ENCODE measurements around the gene AGBL1.

Gene AGBL1

DNA sequence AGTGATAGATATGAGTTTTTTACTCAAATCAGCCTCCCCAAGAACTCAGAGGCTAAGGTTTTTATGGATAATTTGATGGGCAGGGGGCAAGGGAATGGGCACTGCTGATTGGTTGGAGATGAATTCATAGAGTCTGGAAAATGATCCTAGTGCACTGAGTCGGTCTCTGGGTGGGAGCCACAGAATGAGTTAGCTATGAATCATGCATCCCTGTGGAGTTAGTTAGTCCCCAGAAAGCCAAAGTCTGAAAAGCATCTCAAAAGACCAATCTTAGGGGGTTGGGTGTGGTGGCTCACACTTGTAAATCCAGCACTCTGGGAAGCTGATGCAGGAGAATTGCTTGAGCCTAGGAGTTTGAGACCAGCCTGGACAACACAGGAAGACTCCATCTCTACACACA is 516.1 kb downstream of the AGBL1 start:
- DNase-seq (no peak), ATAC-seq (no peak)

DNA sequence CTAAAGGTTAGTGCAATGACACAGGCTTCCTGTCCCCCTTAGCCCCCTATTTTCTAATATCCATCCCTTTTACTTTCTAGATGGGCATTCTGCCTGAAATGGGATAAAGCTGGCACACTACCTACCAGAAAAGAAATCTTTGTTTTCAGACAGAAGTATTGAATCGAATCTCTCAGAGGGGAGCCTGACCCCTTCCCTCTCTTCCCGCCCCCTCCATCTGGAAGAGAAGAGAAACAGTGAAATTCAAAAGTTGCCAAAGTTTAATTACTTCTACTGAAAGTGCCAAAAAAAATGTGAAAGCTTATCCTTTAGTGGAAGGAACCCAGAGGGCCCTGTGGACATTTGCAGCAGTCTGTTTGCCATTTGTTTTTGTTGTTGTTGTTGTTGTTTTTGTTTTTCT is 523.8 kb downstream of the AGBL1 start:
- ATAC-seq (no peak), DNase-seq (no peak)

DNA sequence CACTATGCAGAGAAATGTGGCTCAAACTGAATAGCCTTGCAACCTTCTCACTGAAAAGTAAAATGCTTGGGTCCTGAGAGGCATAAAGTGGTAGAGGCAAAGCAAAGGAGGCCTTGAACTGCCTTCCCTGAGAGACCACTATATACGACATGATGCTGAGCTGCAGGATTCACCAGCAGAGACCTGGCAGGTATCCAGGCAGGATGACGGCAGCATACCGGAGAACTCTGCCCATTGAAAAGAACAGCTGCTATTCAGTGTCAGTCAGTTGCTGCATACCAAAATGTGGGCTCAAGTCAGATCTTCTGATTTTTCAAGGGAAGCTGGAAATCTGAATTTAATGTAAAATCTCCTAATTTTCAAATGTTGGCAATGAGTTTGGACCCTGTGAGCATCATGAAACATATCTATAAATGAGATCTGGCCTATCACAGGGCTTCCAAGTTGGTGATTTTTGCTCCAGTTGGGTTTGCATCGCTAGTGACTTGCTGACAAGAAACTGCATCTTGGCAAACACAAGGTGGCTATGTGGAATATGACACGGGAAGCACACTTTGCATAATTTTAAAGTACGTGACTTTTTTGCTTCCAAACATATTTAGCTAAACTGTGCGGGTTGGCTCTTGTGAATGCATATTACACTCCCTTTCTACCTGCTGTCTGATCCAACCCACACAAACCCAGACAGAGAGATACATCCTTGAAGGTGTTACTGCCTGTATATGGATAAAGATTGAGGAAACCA is 529.0 kb downstream of the AGBL1 start:
- ATAC-seq, result no peak

DNA sequence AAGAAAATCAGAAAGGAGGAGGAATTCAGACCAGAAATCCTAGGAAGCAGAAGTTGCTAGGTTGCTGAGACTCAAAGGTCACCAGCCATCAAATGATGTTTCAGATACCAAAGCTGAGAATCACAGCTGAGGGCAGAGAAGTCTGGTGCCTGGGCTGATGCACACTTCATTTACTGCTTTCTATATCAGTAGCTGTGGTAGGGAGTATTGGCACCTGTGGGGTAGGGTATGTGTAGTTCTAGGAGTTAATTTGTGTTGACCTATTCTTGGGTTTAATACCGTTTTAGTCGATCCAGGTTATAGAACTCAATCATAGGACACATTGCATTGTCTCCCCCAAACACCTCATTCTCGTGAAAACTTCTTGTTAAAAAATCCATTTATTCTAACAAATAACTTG is 529.6 kb downstream of the AGBL1 start:
- DNase-seq (no peak), ATAC-seq (no peak)

More for the DNA sequence above, 529.0 kb downstream of the AGBL1 start:
- DNase-seq, result no peak

DNA sequence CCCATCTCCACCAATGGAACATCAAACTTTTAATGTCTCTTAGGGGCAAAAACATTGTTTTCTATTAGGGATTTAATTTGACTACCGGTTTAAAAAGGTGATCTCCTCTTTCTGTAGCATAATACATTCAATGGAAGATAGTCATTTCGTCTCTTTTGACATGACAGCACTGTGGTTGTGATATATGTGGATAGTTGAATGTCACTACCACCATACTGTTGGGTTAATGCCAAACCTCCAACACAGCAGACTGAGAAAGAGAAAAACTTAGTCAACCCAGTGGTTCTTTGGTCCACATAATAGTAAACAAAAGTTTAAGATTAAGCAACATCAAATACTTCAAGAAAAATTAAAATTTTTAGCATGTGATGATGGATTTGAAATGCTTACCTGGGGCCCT is 530.4 kb downstream of the AGBL1 start:
- DNase-seq, result no peak
- ATAC-seq, result peak; percentile 51

DNA sequence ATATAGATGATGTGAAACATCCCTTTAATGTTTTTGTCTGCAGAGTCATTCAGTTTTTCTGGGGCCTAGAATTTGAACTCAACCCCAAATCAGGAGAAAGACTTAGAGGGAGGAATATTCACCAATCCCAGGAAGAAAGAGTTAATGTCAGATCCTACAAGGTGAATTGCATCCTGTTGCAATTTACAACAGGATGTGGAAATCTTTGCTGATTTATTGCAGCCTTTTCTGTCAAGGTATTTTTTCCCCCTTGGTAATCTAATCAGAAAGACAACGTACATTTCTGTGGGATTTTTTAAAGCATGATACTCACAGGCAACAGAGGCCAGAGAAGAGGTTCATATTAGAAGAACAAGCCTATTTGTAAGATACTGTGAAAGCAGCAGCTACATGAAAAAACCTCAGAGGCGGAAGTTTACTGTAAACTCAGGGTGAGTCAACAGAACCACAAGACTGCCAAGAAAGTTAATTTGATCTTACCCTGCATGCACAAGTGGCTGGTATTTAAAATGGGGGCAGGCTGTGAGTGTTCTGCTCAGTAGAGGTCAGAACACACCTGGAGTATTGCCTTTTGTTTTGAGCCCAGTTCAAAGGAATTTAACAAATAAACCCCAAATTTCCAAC is 531.9 kb downstream of the AGBL1 start:
- peak; percentile 83 for ATAC-seq
- DNase-seq, result no peak

DNA sequence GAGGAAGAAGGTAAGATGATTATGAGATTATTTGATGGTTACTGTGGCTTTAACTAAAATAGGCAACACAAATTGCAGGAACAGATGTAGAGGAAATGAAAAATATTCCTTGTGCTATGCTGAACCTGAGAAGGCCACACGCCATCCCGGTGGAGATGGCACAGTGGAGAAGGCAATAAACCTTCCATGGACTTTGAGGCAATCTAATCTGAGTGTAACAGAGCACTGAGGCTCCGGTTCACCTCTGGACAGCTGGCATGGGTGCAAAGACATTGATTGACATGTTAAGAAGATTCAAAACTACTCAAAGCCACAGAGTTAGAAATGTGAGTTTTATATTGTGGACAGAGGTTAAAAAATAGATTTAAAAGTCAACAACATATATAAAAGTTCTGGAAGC is 535.7 kb downstream of the AGBL1 start:
- ATAC-seq, result no peak

DNA sequence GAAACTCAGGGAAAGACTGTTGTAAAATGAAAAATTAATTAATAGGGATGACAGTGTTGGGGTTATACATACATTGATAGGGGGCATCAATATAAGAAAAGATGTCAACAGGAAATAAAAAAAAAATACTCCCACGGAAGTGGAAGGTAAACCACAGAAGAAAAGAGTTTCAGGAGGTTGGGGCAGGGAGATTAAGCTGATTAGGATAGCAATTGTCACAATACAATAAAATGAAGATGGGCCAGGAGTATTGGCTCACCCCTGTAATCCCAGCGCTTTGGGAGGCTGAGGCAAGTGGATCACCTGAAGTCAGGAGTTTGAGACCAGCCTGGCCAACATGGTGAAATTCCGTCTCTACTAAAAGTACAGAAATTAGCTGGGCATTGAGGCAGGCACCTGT is 536.1 kb downstream of the AGBL1 start:
- ATAC-seq (no peak), DNase-seq (no peak)

More for the DNA sequence above, 535.7 kb downstream of the AGBL1 start:
- DNase-seq, result no peak

DNA sequence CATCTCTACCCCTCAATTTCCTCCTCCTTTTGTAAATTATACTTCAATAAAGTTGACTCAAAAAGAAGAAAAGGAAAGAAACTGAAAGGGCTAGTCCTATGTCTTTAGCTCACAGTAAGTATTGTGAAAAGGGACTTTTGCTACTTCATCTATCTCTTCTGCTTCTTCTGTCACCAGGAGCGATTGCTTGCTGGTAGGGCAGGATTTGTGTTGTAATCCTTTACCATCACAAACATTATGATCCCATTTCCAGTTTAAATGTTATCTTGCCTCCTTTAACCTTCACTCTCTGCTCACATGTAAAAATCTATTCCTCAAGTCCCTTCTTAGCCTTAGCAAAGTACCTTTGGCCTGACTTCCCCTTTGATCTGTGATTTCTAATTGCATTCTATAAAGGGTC is 537.1 kb downstream of the AGBL1 start:
- no peak for ATAC-seq

DNA sequence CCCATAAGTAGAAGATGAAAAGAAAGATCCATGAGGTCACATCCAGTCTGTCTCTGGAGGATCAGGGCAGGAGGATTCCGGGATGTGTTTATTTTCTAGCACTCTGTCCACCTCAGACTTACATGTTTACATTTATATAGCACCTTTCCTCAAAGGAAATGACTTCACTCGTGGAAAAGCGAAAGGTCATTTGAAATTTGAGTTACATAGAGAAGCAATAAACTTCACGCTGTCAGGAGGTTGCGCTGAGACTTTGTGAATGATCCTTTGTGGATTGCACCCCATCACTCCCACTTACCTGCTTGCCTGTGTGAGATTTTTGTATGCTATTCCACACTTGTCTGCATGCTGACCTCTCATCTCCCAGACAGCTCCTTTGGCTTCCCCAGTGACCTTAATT is 540.5 kb downstream of the AGBL1 start:
- DNase-seq (no peak), ATAC-seq (no peak)

More for the DNA sequence above, 537.1 kb downstream of the AGBL1 start:
- no peak for DNase-seq

DNA sequence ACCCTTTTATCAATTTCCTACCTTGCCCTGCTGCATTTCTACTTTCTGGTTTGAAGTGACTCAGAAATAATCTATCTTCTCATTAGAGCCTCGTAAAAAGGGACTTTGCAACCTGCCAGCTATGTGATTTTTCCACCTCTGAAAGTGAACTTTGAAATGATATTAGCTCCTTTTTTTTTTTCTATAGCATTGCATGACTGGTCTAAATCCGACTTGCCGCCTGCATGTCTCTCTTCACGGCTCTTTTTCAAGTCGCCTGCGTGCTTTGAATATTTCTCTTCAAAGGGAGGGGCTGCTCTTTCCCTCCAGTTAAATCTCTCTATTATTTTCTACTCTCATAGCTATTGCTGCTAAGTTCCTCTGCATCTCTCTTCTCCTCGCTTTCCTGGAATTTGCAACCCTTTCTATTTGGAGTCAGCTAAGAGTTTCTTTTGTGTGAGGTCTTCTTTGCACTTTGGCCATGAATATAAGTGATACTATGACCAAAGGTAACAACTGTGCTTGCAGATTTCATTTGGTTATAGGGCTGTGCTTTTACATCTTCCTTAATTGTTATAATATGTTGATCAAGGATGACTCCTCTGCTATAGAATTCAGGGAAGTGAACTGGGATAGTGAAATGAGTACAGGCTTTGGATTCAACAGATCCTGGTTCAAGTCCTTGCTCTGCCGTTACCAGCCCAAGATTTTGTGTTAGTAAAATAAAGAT is 541.1 kb downstream of the AGBL1 start:
- ATAC-seq (no peak), DNase-seq (no peak)

DNA sequence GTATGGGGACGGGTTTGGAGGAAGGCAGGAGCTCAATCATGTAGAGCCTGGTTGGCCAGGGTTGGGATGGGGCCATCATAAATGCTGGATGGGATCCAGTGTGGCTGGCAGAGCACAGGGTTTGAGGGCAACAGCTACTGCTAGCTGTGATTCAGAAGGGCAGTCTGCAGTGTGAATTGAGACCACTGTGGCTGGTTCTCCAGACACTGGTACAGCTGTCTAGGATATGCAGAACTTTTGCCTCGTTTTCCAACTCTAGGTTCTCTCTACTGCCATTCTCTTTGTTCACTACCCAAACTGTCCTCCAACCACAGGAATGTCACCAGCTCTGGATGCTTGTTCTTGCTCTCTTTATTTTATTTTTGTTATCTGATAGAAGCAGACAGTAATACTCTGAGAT is 543.6 kb downstream of the AGBL1 start:
- DNase-seq (no peak), ATAC-seq (no peak)

DNA sequence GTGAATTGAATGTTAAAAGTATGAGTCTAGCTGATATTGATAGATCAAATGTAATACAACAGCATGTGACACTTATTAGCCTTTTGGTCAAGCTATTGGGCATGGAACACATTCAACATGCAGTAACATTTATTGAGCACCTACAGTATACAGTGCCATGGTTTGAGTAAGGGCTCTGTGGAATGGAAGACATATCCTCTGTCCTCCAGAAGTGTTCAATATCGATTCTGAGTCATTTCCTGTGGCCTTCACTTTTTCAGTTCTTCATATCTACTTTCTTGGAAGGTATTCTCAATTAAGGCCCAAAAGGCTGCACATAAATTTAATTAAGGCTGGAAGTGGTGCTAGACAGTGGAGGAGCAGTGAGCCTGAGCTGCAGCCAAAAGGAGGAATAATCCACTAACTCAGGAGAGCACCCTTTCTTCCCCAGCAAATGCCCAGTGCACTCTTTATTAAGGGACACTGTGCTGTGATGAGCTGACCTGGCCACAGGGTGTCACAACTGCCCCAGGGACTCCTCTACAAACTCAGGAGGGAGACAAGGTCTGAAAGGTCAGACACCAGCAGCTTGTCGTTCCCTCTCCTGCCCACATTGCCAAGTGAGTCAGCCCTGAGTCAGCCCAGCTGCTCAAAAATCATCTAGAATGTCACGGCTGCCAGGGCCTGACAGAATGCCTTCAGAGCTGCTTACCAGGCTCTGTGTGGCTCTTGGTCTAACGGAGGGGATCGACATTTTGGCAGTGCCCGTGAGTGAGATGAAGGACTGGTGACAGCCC is 544.8 kb downstream of the AGBL1 start:
- ATAC-seq (peak; percentile 100), DNase-seq (peak; percentile 80)

DNA sequence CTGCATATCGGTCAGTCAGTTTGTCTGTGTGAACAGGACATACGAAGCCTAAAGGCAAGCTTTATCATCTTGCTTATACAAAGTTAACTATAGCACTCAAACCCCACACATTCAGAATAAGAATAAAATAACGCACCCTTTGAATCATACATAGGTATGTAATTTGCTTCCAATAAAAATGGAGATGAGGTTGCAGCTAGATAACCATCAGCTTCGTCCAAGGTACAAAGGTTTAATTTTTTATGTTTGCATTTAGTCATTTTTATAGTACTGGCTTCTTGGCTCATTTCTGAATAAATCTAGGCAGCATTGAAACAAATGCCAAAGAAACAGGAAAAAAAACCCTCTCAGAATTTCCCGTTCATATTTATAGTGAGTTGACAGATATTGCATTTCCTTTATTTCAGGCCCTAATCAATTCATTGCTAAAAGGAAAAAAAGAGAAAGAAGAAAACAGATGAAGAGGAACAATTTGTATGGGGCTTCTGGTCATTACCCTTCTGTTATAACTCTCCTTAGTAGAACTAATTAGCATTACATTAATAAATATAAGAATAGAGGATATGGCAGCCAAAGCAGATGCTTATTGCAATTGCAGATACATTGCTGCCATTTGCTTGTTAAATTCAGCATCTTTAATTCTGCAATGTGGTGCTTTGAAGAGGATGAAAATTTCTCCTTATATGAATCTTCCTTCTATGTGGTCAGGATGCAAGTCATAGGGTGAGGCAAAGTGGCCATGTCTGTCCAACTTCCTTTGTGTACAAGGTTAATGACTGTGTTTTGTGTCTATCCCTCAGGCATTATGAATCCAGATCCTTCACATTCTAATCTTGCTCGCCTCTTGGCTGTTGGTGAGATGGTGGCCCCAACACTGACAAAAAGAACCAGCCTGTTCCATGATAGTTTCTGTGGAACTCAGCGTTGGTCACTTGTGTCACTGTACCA is 550.0 kb downstream of the AGBL1 start:
- ATAC-seq, result no peak
- DNase-seq, result no peak

DNA sequence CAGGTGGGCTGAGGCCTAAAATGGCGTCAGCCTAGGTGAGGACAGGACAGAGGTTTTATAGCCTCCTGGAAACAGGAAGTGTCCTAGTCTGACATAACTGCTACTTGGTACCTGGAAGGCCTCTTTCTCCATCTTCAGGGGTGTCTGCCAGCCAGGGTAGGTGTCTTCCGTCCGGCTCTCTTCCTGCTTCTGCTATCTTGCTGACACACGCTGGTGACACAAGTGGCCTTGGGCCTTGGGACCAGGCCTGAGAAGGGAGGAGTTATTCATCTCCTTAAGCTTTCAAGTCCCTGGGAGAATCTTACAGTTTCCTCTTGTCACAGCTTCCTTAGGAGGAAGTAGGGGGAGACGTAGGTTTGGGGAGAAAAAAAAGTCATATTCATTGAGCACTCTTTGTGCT is 551.3 kb downstream of the AGBL1 start:
- ATAC-seq, result no peak
- no peak for DNase-seq

DNA sequence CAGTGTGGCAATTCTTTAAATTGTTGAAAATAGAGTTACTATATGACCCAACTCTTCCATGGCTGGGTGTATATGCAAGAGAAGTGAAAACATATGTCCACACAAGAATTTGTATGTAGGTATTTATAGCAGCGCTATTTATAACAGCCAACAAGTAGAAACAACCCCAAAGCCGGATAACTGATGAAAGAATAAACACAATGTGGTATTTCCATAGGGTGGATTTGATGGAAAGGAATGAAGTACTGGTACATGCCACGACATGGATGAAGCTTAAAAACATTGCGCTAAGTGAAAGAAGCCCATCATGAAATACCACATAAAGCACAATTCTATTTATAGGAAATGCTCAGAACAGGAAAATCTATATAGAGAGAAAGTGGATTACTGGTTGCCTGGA is 554.5 kb downstream of the AGBL1 start:
- no peak for DNase-seq
- no peak for ATAC-seq

DNA sequence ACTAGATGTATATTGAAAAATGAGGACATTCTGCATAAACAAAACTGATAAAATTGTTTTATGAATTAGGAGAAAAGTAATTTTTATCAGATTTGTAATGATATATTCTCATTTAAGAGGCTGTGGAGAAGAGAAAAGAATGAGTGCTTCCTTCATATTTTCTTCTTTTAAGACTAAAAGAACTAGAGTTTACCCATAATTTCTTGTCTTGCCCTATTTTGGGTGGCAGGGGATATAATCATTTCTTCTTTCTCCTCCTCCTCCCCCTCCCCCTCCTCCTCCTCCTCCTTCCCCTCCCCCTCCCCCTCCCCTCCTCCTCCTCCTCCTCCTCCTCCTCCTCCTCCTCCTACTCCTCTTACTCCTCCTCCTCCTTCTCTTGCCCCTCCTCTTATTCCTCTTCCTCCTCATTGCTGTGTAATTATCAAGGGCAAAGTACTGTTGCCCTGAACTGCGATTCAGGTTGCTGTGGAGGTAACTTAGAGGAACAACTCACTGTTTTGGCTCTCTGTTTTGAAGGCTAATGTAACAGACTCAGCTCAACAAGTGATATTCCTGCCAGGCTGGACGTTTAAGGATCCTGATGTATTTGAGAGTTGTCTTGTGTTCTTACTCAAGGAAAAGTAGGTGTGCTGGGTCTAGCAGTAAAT is 555.4 kb downstream of the AGBL1 start:
- DNase-seq (no peak), ATAC-seq (no peak)

DNA sequence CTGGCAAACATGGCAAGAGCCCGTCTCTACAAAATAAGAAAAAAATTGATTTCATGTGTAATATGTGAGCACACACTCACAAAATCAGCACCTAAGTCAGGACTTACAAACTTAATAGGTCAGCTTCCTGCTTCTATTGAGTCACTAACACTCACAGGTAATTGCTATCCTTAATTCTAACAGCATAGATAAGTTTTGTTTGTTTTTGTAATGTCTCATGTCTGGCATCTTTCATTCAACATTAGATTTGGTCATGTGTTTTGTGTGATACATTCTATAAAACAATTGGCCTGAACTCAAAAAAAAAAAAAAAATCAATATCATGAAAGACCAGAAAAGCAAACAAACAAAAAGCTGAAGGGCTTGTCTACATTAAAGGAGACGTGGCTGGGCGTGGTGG is 564.7 kb downstream of the AGBL1 start:
- ATAC-seq, result no peak
- no peak for DNase-seq

DNA sequence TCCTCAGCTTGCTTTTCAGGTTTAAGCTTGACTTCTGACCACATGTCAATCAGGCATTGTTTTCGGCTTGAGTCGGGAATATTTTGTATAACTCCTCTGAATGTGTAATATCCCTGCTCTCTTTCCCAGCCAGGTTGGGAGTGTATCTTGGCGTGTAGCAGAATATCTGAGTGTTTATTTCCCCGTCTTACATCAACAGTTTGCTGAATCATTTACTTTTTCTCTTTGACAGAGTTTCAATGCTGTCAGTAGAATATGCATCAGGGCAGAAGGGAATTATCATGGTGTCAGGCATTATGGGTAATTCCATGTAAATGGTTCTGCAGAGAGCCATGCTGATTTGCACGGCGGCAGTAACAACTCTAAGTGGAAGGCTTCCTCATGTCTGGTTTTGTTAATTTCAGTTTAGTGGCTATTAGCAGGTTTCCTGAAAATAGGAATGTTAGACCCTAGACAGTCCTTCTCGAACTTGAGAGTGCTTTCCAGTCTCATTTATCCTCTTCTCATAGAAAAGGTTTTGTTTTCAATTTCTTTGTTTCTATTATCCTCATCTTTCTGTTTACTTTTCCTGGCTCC is 566.3 kb downstream of the AGBL1 start:
- DNase-seq, result no peak
- no peak for ATAC-seq

DNA sequence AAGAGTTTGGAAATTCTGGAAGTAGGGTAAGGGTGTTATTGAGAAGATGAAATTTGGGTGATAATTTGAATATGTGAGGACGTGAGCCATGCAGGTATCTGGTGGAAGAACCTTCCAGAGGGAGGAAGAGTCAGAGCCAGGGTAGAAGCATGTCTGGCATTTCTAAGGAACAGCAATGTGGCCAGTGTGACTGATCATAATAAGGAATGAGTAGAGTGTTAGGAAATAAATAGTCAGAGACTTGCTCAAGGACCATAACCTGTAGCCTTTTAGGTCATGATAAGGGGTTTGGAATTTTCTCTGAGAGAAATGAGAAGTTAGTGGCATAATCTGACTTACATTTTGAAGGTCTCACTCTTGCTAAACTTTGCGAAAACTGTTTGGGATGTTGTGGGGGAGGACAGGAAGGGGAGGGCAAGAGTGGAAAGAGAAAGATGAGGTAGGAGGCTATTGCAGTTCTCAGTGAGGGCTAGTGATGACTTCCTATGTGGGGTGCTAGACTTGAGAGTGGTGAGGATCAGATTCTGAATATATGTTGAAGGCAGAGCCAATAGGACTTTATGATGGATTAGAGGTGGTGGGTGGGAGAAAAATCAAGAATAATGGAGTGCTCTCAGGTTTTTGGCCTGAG is 568.3 kb downstream of the AGBL1 start:
- DNase-seq, result no peak
- ATAC-seq, result peak; percentile 59
